Measurements from ENCODE around the gene FAP. TPM values are rescaled to one million over a fixed set of nuclear protein-coding genes. Genes with fewer than 3 reads are reported as not detected.

The FAP gene
- total and polyA plus RNA-seq, 9 of the 15 experiments (the other 6 are each of a cell fraction or from before 2014, with no cell fraction given), result not detected

DNA sequence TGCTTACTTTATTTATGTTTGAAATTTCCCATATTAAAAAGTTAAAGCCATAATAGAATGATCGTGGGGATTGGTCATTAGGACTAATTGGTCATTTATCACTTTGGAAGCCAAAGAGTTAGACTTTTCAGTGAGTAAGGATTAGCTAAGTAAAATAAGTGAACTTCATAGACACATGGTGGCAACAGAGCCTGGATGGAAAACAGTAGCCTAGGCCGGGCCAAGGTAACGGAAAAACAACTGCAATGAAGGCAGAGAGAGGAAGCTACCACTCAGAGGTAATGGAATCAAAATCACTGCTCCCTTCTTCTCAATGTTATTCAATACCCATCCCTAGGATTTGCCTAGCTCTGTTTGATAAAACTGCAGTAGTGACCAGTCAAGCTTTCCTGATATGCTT is 87.1 kb downstream of the FAP start (continued):
- TF ChIP-seq FOXP1 (CRISPR knock-in tag; IDR thresholded peaks at IDR 0.05) (no peak), BRCA1 (IDR thresholded peaks at IDR 0.05) (no peak), BRCA1 (CRISPR knock-in tag; IDR thresholded peaks at IDR 0.05) (no peak), HNRNPUL1 (IDR thresholded peaks at IDR 0.05; ENCODE audit: low read length) (no peak), RBFOX2 (IDR thresholded peaks at IDR 0.05; ENCODE audit: low read depth, low read length) (no peak), TRIM24 (IDR thresholded peaks at IDR 0.05) (no peak)

GRCh38 chr2:162155093-162155492 is 88.2 kb downstream of the FAP start:
- no peaks in the 10 kb centered on the region for H3K27me3 ChIP-seq (ENCODE audit: control insufficient read depth in 2 of 2, insufficient read depth in 2 of 2, low read length in 2 of 2)
- H3K79me2 ChIP-seq (ENCODE audit: control insufficient read depth, insufficient read depth, low read length), result no peaks in the 10 kb centered on the region
- no peak overlapping the region for H2AFZ ChIP-seq (ENCODE audit: low read depth, low read length)
- H3K27ac ChIP-seq (ENCODE audit: extremely low read depth, low read depth, low read length), result no peak overlapping the region
- in situ Hi-C loops (cut with MboI) (no loop called here), intact Hi-C loops (cut with micrococcal nuclease) (no loop called here)
- no peak overlapping the region for H3K9ac ChIP-seq (ENCODE audit: insufficient read depth in 1 of 2, low read depth in 2 of 2, low read length in 2 of 2)
- no peaks in the 10 kb centered on the region; the same call in 1 of the 2 replicates for H3K9me3 ChIP-seq (replicated peaks; ENCODE audit: control insufficient read depth, insufficient read depth, low read depth, low read length)
- FAIRE-seq (no peak), ATAC-seq (no peak), DNase-seq (ENCODE audit: extremely low read depth in 1 of 4, low spot score in 3 of 4) (no peak)
- no peaks in the 10 kb centered on the region for H3K36me3 ChIP-seq (ENCODE audit: control insufficient read depth, insufficient read depth, low read length)
- BruUV-seq (replicated peaks), result no TSS peak
- POLR2A ChIA-PET, result interaction anchor here (0.6 kb wide), 1 partner anchor 60 kb away, joined by 3 read pairs; no protein-coding TSS in a partner anchor
- H4K20me1 ChIP-seq (replicated peaks; ENCODE audit: control insufficient read depth, insufficient read depth, low read length), result no peaks in the 10 kb centered on the region
- CTCF ChIA-PET (ENCODE audit: low intra/inter-chr PET ratio), result no interaction called here
- TF ChIP-seq SMAD2 (IDR thresholded peaks at IDR 0.05; ENCODE audit: low read depth, low read length) (no peak), PREB (CRISPR knock-in tag; IDR thresholded peaks at IDR 0.05) (no peak)
- H3K9me1 ChIP-seq (ENCODE audit: control insufficient read depth, insufficient read depth, low read length), result no peaks in the 10 kb centered on the region
- H3K4me3 ChIP-seq, result no peak overlapping the region
- no peaks in the 10 kb centered on the region for H3K4me1 ChIP-seq (replicated peaks in 1 of 2; ENCODE audit: control insufficient read depth in 2 of 2, insufficient read depth in 2 of 2, low read length in 2 of 2)
- WGBS (ENCODE audit: insufficient coverage, low coverage, missing lambda C conversion rate), result 0% methylated on average over 3 of the region's 3 CpGs
- no peak overlapping the region for H3K4me2 ChIP-seq (ENCODE audit: insufficient read depth, low read length)

Data from K562 (cell line).